HepG2 (cell line): ENCODE measurements around the gene CHID1. TPM values are rescaled to one million over a fixed set of nuclear protein-coding genes. Genes with fewer than 3 reads are reported as not detected.
A peak's percentile ranks its signal among the peaks of the same experiment; 100 is the strongest.

Experiments used
- BRD4 ChIP-seq: sonication (generic); formaldehyde crosslinking; IDR thresholded peaks from 2 replicates; pipeline ENCODE4 v1.4.0; 2020; ENCODE audit warnings: missing genetic modification reagents
- CCDC6 ChIP-seq: sonication (generic); formaldehyde crosslinking; IDR thresholded peaks from 2 replicates; pipeline ENCODE4 v1.8.1; 2022; ENCODE audit warnings: mild to moderate bottlenecking, missing genetic modification reagents, moderate library complexity
- E2F2 ChIP-seq: sonication (generic); formaldehyde crosslinking; IDR thresholded peaks from 2 replicates; pipeline ENCODE4 v1.4.0; 2020; ENCODE audit warnings: missing genetic modification reagents, borderline replicate concordance
- FOXP1 ChIP-seq, 2 experiments: fragments of 450-650 bp in 1 of 2; IDR thresholded peaks; 2 replicates each; pipeline ENCODE4 v1.6.1; 2017 to 2018; ENCODE audit warnings: antibody characterized with exemption in 1 of 2
- GABPA ChIP-seq, 2 experiments: IDR thresholded peaks; 2 replicates each; pipeline ENCODE4 v1.6.1; 2011 to 2016; ENCODE audit warnings: low read depth in 2 of 2, low read length in 1 of 2, missing biosample characterization in 1 of 2, missing genetic modification characterization in 1 of 2
- GATAD2A ChIP-seq: IDR thresholded peaks from 2 replicates; pipeline ENCODE4 v1.6.1; 2016
- GFI1 ChIP-seq: sonication (generic); formaldehyde crosslinking; IDR thresholded peaks from 2 replicates; pipeline ENCODE4 v1.5.0; 2020; ENCODE audit warnings: missing genetic modification reagents, mild to moderate bottlenecking, borderline replicate concordance
- GPBP1L1 ChIP-seq: sonication (generic); formaldehyde crosslinking; IDR thresholded peaks from 2 replicates; pipeline ENCODE4 v1.5.0; 2020; ENCODE audit warnings: mild to moderate bottlenecking, missing genetic modification reagents
- HNF4G ChIP-seq, 2 experiments: sonication (generic) in 1 of 2; formaldehyde crosslinking in 1 of 2; IDR thresholded peaks; 2 replicates each; pipeline versions ENCODE4 v1.4.0 to v1.6.1; 2011 to 2020; ENCODE audit warnings: borderline replicate concordance in 2 of 2, low read depth in 2 of 2, mild to moderate bottlenecking in 2 of 2, low read length in 1 of 2, missing genetic modification reagents in 1 of 2, moderate library complexity in 1 of 2
- PLSCR1 ChIP-seq: sonication (generic); formaldehyde crosslinking; IDR thresholded peaks from 2 replicates; pipeline ENCODE4 v1.5.0; 2020; ENCODE audit warnings: missing genetic modification reagents, mild to moderate bottlenecking, borderline replicate concordance
- RXRA ChIP-seq: sonication (generic); formaldehyde crosslinking; IDR thresholded peaks from 2 replicates; pipeline ENCODE4 v1.5.1; 2020; ENCODE audit warnings: missing genetic modification reagents
- RXRB ChIP-seq: IDR thresholded peaks from 2 replicates; pipeline ENCODE4 v1.6.1; 2016; ENCODE audit warnings: borderline replicate concordance, missing genetic modification reagents, missing compliant biosample characterization
- SNAI1 ChIP-seq: sonication (generic); formaldehyde crosslinking; IDR thresholded peaks from 2 replicates; pipeline ENCODE4 v1.5.0; 2020; ENCODE audit warnings: mild to moderate bottlenecking, missing genetic modification reagents, borderline replicate concordance
- STAT5B ChIP-seq: sonication (generic); formaldehyde crosslinking; IDR thresholded peaks from 2 replicates; pipeline ENCODE4 v1.4.0; 2020; ENCODE audit warnings: missing genetic modification reagents
- TFDP1 ChIP-seq: IDR thresholded peaks from 2 replicates; pipeline ENCODE4 v1.6.1; 2016; ENCODE audit warnings: missing compliant biosample characterization, missing genetic modification reagents, borderline replicate concordance
- TOE1 ChIP-seq: sonication (generic); formaldehyde crosslinking; IDR thresholded peaks from 2 replicates; pipeline ENCODE4 v1.4.0; 2020; ENCODE audit warnings: mild to moderate bottlenecking, missing genetic modification reagents
- YEATS2 ChIP-seq: sonication (generic); formaldehyde crosslinking; IDR thresholded peaks from 2 replicates; pipeline ENCODE4 v1.4.0; 2020; ENCODE audit warnings: missing genetic modification reagents, borderline replicate concordance
- ZEB1 ChIP-seq: IDR thresholded peaks from 2 replicates; pipeline ENCODE4 v1.6.1; 2012; ENCODE audit warnings: mild to moderate bottlenecking, low read depth, inconsistent platforms; ENCODE audit not compliant: insufficient replicate concordance
- ZNF180 ChIP-seq: sonication (generic); formaldehyde crosslinking; IDR thresholded peaks from 2 replicates; pipeline ENCODE4 v1.4.0; 2020; ENCODE audit warnings: low read depth, missing genetic modification reagents, borderline replicate concordance
- ZNF704 ChIP-seq: sonication (generic); formaldehyde crosslinking; IDR thresholded peaks from 2 replicates; pipeline ENCODE4 v1.8.1; 2023; ENCODE audit warnings: mild to moderate bottlenecking, inconsistent platforms, moderate library complexity, missing genetic modification reagents, borderline replicate concordance
- ZNF740 ChIP-seq: sonication (generic); formaldehyde crosslinking; IDR thresholded peaks from 2 replicates; pipeline ENCODE4 v1.4.0; 2020; ENCODE audit warnings: missing genetic modification reagents
- ZNF773 ChIP-seq: sonication (generic); formaldehyde crosslinking; IDR thresholded peaks from 2 replicates; pipeline ENCODE4 v1.4.0; 2020; ENCODE audit warnings: missing genetic modification reagents, borderline replicate concordance
- polyA plus RNA-seq, 8 experiments: library from polyadenylated mRNA; depleted of rRNA in 3 of 8; stranded (reverse) in 7 of 8; unstranded in 1 of 8; fragments of >200 nt; fragmentation: Illumina TruSeq in 4 of 8; extraction: Trizol in 4 of 8; gene quantifications; 2 replicates each; pipeline versions ENCODE4 v1.2.1 to v1.2.3, GENCODE V29; 2011 to 2016; ENCODE audit warnings: low read depth in 4 of 8, missing spikeins in 1 of 8, mixed read lengths in 1 of 8; ENCODE audit not compliant: insufficient read depth in 1 of 8
- total RNA-seq, 5 experiments: library from RNA; depleted of rRNA; stranded (reverse); fragments of >200 nt; fragmentation: Illumina TruSeq; extraction: Trizol; gene quantifications; 2 replicates each; pipeline ENCODE4 v1.2.3, GENCODE V29; 2016; ENCODE audit warnings: low read depth in 1 of 5

The CHID1 gene
- total and polyA plus RNA-seq, 2 of the 13 experiments (the other 11 are each of a cell fraction or from before 2014, with no cell fraction given), result 65.1 to 93.6 TPM

GRCh38 chr11:844693-845644 lies 65.6 kb downstream of the CHID1 start (continued):
- no peak for TF ChIP-seq PLSCR1 (CRISPR knock-in tag)
- TF ChIP-seq FOXP1 (IDR thresholded peaks at IDR 0.05), result no peak
- TF ChIP-seq FOXP1 (CRISPR knock-in tag; IDR thresholded peaks at IDR 0.05), result no peak
- TF ChIP-seq GPBP1L1 (CRISPR knock-in tag), result no peak
- TF ChIP-seq ZNF740 (CRISPR knock-in tag), result no peak
- TF ChIP-seq CCDC6 (CRISPR knock-in tag), result no peak
- TF ChIP-seq STAT5B (CRISPR knock-in tag), result no peak
- no peak for TF ChIP-seq ZEB1
- no peak for TF ChIP-seq ZNF704 (CRISPR knock-in tag)
- no peak for TF ChIP-seq GABPA (IDR thresholded peaks at IDR 0.05; ENCODE audit: low read depth, low read length)
- TF ChIP-seq GABPA (CRISPR knock-in tag; IDR thresholded peaks at IDR 0.05; ENCODE audit: low read depth), result no peak
- no peak for TF ChIP-seq SNAI1 (CRISPR knock-in tag)
- TF ChIP-seq HNF4G (IDR thresholded peaks at IDR 0.05; ENCODE audit: borderline replicate concordance, low read depth, low read length), result no peak
- no peak for TF ChIP-seq HNF4G (CRISPR knock-in tag; IDR thresholded peaks at IDR 0.05; ENCODE audit: borderline replicate concordance, low read depth)
- no peak for TF ChIP-seq ZNF773
- no peak for TF ChIP-seq YEATS2
- peak; percentile 50; the same call in 1 of the 2 replicates for TF ChIP-seq RXRB (CRISPR knock-in tag)
- no peak for TF ChIP-seq E2F2 (CRISPR knock-in tag)
- no peak for TF ChIP-seq GFI1 (CRISPR knock-in tag)
- TF ChIP-seq GATAD2A, result no peak
- TF ChIP-seq TFDP1, result no peak
- no peak for TF ChIP-seq ZNF180 (CRISPR knock-in tag)
- no peak for TF ChIP-seq TOE1 (CRISPR knock-in tag)
- no peak for TF ChIP-seq BRD4 (CRISPR knock-in tag)
- TF ChIP-seq RXRA (CRISPR knock-in tag), result peak; percentile 66
